T-helper 2 cell treated with Interferon-gamma antibody and Interleukin-4, amounts not matched to agents 5 μg/mL and 100 μg/mL, for 36 hours (primary cell): ENCODE results near the gene WASF2.
A peak's percentile ranks its signal among the peaks of the same experiment; 100 is the strongest.
"Not testable (repeated sequence)": the region's sequence is repeated elsewhere in the genome, so short reads cannot be mapped to it uniquely, and the experiment has no call there.

ENCODE experiments used
- DNase-seq: peaks from one replicate; pipeline ENCODE4 v3.0.0; 2021; ENCODE audit warnings: low spot score
- H3K27ac Mint-ChIP-seq: one replicate; pipeline ENCODE4 v1.8.0; 2021; ENCODE audit warnings: mild to moderate bottlenecking, mixed read lengths
- H3K27me3 Mint-ChIP-seq: one replicate; pipeline ENCODE4 v1.8.0; 2021; ENCODE audit warnings: low read depth, mixed read lengths
- H3K36me3 Mint-ChIP-seq: one replicate; pipeline ENCODE4 v1.8.0; 2021; ENCODE audit warnings: low read depth, mixed read lengths
- H3K4me1 Mint-ChIP-seq: one replicate; pipeline ENCODE4 v1.8.0; 2021; ENCODE audit warnings: low read depth, mixed read lengths
- H3K4me3 Mint-ChIP-seq: one replicate; pipeline ENCODE4 v1.8.0; 2022; ENCODE audit warnings: mild to moderate bottlenecking, moderate library complexity, mixed read lengths
- H3K9me3 Mint-ChIP-seq: one replicate; pipeline ENCODE4 v1.8.0; 2021; ENCODE audit warnings: mixed read lengths

The WASF2 gene

GRCh38 chr1:27492796-27493195, 2.8 kb upstream of the WASF2 start:
- Mint-ChIP-seq H3K4me3 (peak overlapping the region; percentile 31), H3K4me1 (peaks cover 36% of the 10 kb centered on the region), H3K27ac (peak overlapping the region; percentile 82), H3K27me3 (no peaks in the 10 kb centered on the region), H3K9me3 (no peaks in the 10 kb centered on the region), H3K36me3 (peaks cover 5% of the 10 kb centered on the region)
- no peak for DNase-seq

- peak overlapping the region; percentile 82 for H3K27ac Mint-ChIP-seq
- no peaks in the 10 kb centered on the region for H3K9me3 Mint-ChIP-seq
- DNase-seq: no peak
- H3K4me3 Mint-ChIP-seq: peak overlapping the region; percentile 15
- H3K27me3 Mint-ChIP-seq: no peaks in the 10 kb centered on the region
- peaks cover 5% of the 10 kb centered on the region for H3K36me3 Mint-ChIP-seq
- H3K4me1 Mint-ChIP-seq: peaks cover 36% of the 10 kb centered on the region
Measured at GRCh38 chr1:27491748-27492700, 2.1 kb upstream of the WASF2 start.

GRCh38 chr1:27489501-27489972, 430 bp downstream of the WASF2 start:
- peak overlapping the region; percentile 92 for H3K4me3 Mint-ChIP-seq
- H3K9me3 Mint-ChIP-seq: no peaks in the 10 kb centered on the region
- H3K27me3 Mint-ChIP-seq: no peaks in the 10 kb centered on the region
- DNase-seq: no peak
- peak overlapping the region; percentile 92 for H3K27ac Mint-ChIP-seq
- peaks cover 38% of the 10 kb centered on the region for H3K4me1 Mint-ChIP-seq
- peaks cover 8% of the 10 kb centered on the region for H3K36me3 Mint-ChIP-seq

- DNase-seq: no peak
- H3K4me3 Mint-ChIP-seq: peak overlapping the region; percentile 92
- peaks cover 35% of the 10 kb centered on the region for H3K4me1 Mint-ChIP-seq
- no peaks in the 10 kb centered on the region for H3K27me3 Mint-ChIP-seq
- H3K36me3 Mint-ChIP-seq: peaks cover 11% of the 10 kb centered on the region
- no peaks in the 10 kb centered on the region for H3K9me3 Mint-ChIP-seq
- peak overlapping the region; percentile 92 for H3K27ac Mint-ChIP-seq
Measured at GRCh38 chr1:27487966-27488884, 1.7 kb downstream of the WASF2 start.

- H3K27me3 Mint-ChIP-seq: no peaks in the 10 kb centered on the region
Measured at GRCh38 chr1:27485363-27485762, 4.6 kb downstream of the WASF2 start.

GRCh38 chr1:27483659-27484058, 6.3 kb downstream of the WASF2 start:
- DNase-seq: no peak
- Mint-ChIP-seq H3K4me1 (peaks cover 24% of the 10 kb centered on the region), H3K4me3 (no peak overlapping the region), H3K36me3 (peaks cover 13% of the 10 kb centered on the region), H3K9me3 (no peaks in the 10 kb centered on the region), H3K27me3 (no peaks in the 10 kb centered on the region), H3K27ac (no peak overlapping the region)

More at GRCh38 chr1:27485363-27485762, 4.6 kb downstream of the WASF2 start:
- H3K9me3 Mint-ChIP-seq: no peaks in the 10 kb centered on the region
- DNase-seq: no peak
- H3K4me1 Mint-ChIP-seq: peaks cover 31% of the 10 kb centered on the region
- peaks cover 13% of the 10 kb centered on the region for H3K36me3 Mint-ChIP-seq
- H3K4me3 Mint-ChIP-seq: no peak overlapping the region
- H3K27ac Mint-ChIP-seq: no peak overlapping the region

- Mint-ChIP-seq H3K4me1 (peaks cover 20% of the 10 kb centered on the region), H3K27ac (peak overlapping the region; percentile 36), H3K36me3 (peaks cover 17% of the 10 kb centered on the region), H3K9me3 (no peaks in the 10 kb centered on the region), H3K27me3 (no peaks in the 10 kb centered on the region), H3K4me3 (no peak overlapping the region)
- DNase-seq: no peak
Measured at GRCh38 chr1:27481994-27482620, 7.9 kb downstream of the WASF2 start.

- peak overlapping the region; percentile 48 for H3K4me3 Mint-ChIP-seq
- peaks cover 42% of the 10 kb centered on the region for H3K4me1 Mint-ChIP-seq
- H3K27ac Mint-ChIP-seq: peak overlapping the region; percentile 74
- H3K9me3 Mint-ChIP-seq: no peaks in the 10 kb centered on the region
- no peaks in the 10 kb centered on the region for H3K27me3 Mint-ChIP-seq
- DNase-seq: no peak
- H3K36me3 Mint-ChIP-seq: peaks cover 24% of the 10 kb centered on the region
Measured at GRCh38 chr1:27478098-27478497, 11.9 kb downstream of the WASF2 start.

- no peak for DNase-seq
- H3K4me1 Mint-ChIP-seq: peaks cover 35% of the 10 kb centered on the region
- peaks cover 22% of the 10 kb centered on the region for H3K36me3 Mint-ChIP-seq
- no peak overlapping the region for H3K27ac Mint-ChIP-seq
- H3K9me3 Mint-ChIP-seq: no peaks in the 10 kb centered on the region
- H3K27me3 Mint-ChIP-seq: no peaks in the 10 kb centered on the region
- no peak overlapping the region for H3K4me3 Mint-ChIP-seq
Measured at GRCh38 chr1:27476237-27476636, 13.7 kb downstream of the WASF2 start.

GRCh38 chr1:27475720-27476119, 14.2 kb downstream of the WASF2 start:
- H3K9me3 Mint-ChIP-seq: no peaks in the 10 kb centered on the region
- H3K4me3 Mint-ChIP-seq: no peak overlapping the region
- H3K4me1 Mint-ChIP-seq: peaks cover 35% of the 10 kb centered on the region
- H3K27ac Mint-ChIP-seq: no peak overlapping the region
- no peak for DNase-seq
- peaks cover 22% of the 10 kb centered on the region for H3K36me3 Mint-ChIP-seq
- H3K27me3 Mint-ChIP-seq: no peaks in the 10 kb centered on the region

GRCh38 chr1:27473755-27474154, 16.2 kb downstream of the WASF2 start:
- Mint-ChIP-seq H3K9me3 (no peaks in the 10 kb centered on the region), H3K4me1 (peaks cover 47% of the 10 kb centered on the region), H3K36me3 (peaks cover 31% of the 10 kb centered on the region), H3K27ac (peak overlapping the region; percentile 39), H3K27me3 (no peaks in the 10 kb centered on the region), H3K4me3 (peak overlapping the region; percentile 47)
- DNase-seq: no peak

GRCh38 chr1:27472098-27472497, 17.9 kb downstream of the WASF2 start:
- H3K27ac Mint-ChIP-seq: not testable (repeated sequence)

GRCh38 chr1:27471477-27471876, 18.5 kb downstream of the WASF2 start:
- Mint-ChIP-seq H3K4me1 (peaks cover 38% of the 10 kb centered on the region), H3K27ac (no peak overlapping the region), H3K36me3 (peaks cover 22% of the 10 kb centered on the region), H3K4me3 (no peak overlapping the region), H3K27me3 (no peaks in the 10 kb centered on the region), H3K9me3 (no peaks in the 10 kb centered on the region)
- no peak for DNase-seq

More at GRCh38 chr1:27472098-27472497, 17.9 kb downstream of the WASF2 start:
- H3K27me3 Mint-ChIP-seq, H3K4me3 Mint-ChIP-seq, DNase-seq, H3K9me3 Mint-ChIP-seq: not testable (repeated sequence)
- peaks cover 26% of the 10 kb centered on the region for H3K36me3 Mint-ChIP-seq
- peaks cover 43% of the 10 kb centered on the region for H3K4me1 Mint-ChIP-seq
